GM18870 (cell line): ENCODE results near the gene NT5C1B.

Experiments used
- ATAC-seq: cut with Tn5 transposase; IDR thresholded peaks from one replicate; pipeline ENCODE4 v1.9.1; 2021; ENCODE audit warnings: moderate library complexity; ENCODE audit not compliant: unreplicated experiment

Gene NT5C1B

DNA sequence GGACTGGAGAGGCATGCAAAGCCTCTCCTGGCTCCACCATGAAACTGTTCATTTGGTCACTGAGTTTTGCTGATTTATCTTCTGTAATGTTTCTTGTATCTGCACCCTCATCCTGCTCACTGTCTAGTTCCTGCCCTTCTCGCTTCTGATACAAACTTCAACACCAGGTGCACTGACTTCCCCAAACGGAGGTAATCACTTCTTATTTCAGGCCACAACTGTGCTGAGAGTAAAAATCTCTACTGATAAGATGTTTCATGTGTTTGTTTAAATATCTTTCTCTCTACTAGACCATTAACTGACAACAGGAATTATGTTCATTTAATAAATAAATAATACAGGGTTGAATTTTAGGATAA is 10.9 kb upstream of the NT5C1B start:
- no peak for ATAC-seq

DNA sequence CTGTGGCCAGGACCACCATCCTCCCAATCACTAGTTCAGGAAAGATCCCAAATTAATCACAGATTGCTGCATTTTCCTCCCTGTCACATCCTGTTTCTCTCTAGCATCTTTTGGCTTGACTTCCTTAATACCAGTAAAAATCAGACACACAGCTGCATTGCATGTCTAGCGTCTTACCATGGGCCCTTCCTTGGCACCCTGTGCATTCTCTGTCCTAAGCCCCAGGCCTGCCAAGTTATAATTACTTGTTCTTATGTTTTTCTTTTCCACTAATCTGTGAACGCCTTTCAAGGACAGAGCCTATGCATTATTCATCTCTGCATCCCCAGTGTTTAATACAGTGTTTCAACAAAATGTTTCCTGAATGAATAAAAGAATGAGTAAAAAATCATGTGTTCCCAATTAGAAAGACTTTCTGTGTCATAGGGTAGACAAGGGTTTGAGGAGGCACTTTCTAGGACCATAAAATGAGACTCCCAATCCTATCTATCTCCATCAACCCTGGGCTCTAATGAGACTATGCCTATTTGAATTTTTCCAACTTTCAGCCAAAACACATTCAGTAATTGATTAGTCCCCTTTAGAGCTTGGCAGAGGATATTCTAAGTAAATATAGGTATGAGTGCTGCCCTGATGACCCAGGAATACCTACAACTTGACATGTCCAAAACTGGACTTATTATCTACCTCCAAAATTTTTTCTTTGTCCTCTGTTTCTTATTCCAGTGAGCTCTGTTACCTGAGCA is 10.3 kb upstream of the NT5C1B start:
- no peak for ATAC-seq

DNA sequence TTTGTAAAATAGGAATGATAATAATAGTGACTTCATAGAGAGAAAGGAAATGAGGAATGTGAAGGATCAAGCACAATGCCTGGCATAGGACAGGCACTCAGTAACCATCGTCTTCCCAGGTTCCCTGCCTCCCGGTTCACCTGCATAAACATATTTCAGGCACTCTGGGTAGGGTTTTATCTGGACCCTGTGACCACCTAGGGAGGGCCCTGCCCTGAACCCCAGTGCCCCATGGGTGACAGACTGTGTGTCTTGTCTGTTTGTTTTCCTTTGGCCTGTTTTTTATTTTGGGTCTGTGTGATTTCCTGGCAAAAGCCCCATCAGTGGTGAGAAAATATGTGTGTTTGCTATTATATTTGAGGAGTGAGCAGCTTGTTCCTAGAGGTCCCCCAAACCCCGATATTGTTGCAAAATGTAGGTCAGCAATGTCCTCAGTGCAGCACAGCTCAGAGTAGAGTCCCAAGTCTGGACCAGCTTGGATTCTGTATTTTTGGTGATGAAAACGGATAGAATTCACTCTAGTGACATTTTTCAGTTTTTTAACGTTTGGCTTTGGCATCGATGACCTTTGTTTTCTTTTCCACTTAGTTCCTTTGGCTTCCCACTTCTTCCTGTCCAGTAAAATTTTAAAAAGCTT is 9.6 kb upstream of the NT5C1B start:
- ATAC-seq, result no peak

DNA sequence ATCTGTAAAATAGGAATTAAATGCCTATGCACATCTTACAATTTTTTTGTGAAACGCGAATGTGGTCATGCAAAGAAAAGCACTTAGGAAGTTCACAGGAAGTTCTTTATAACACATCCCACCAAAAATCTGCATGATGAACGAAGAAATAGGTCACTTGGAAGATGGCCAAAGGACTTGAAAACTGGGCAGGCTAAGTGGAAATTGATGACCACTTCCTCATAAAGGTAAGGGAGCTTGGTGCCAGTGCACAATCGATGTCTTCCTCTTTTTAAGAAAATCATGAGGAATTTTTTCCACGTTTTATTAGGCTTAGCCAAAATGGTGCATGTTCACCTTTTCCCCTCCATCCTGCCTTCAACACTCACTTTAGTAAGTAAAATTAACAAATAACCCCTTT is 8.2 kb upstream of the NT5C1B start:
- no peak for ATAC-seq

DNA sequence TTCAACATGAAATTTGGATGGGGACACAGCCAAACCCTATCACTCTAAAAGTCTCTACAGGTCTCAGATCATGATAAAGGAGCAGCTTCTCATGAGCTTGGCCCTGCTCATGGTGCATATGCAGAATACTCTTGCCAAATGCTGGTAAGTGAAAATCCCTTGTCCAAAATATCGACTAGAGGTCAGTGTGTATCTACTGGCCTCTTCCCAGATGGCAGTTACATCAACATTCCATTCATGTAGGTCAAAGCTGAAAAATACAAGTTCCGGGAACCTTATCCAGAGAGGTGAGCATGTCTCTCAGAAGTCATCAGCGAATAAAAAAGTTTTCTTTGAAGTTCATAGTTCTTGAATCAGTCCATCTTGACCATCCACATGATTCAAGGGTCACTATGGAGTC is 7.6 kb upstream of the NT5C1B start:
- no peak for ATAC-seq

DNA sequence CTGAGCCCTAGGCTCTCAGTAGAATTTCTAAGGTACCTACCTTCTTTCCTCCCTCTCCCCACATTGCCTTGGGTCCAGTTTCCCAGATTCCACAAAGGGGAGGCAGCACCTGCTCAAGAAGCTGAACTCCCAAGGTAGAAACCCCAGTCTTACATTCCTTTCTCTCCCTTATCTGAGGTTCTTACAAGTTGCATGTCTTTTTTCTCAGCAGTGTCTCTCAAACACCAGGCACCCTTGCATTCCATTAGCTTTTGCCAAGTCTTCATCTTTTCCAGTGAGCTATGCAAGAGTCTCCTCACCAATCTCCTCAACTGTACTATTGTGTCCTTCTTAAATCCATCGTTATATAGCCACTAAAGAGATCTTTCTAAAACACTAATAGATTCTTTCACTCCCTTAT is 4.1 kb upstream of the NT5C1B start:
- no peak for ATAC-seq

DNA sequence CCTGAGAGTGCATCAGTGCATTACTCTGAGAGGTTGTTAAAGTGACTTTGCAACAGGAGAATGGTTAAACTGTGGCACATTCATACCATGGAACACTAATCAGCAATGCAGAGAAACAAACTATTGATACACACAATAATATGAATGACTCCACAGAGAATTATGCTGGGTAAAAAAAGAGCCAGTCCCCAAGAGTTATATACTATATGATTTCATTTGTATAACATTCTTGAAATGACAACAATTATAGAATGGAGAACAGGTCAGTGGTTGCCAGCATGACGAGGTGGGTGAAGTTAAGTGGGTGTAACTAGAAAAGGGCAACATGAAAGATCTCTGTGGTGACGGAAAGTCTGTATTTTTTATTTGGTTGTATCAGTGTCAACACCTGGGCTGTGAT is 3.0 kb upstream of the NT5C1B start:
- no peak for ATAC-seq

DNA sequence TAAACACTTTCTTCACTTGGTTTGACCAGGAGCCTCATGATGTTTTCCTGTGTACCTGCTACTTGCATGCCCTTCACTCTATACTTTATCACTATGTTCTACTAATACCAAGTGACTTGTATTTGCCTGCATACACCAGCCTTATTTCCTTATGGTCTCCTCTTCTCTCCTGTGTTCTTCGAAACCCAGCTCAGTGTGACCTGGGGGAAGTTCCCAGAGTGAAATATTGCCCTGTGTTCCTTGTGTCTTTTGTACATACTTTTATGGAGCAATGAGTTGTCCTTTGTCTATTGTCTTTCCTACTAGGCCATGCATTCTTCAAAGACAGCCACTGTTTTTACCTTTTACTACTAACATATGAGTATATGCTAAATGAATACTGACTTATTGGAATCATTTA is 567 bp downstream of the NT5C1B start:
- no peak for ATAC-seq

DNA sequence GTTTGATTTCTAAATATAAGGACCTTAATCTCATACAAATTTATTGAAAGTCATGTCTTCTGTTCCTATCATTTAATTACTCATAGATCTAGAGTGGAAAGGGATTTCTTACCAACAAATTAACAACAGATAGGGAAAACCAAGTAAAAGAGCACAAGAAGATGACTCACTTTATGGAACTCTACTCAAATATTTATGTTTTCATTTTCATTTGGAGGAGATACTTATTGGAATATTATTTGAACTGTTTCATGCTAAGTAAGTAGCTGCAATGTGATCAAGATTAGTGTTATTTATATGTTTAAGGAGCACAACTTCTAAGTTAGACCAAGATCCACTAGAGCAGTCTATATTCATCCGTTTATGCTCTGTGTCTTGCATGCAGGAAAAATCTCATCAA is 1.3 kb downstream of the NT5C1B start:
- no peak for ATAC-seq

DNA sequence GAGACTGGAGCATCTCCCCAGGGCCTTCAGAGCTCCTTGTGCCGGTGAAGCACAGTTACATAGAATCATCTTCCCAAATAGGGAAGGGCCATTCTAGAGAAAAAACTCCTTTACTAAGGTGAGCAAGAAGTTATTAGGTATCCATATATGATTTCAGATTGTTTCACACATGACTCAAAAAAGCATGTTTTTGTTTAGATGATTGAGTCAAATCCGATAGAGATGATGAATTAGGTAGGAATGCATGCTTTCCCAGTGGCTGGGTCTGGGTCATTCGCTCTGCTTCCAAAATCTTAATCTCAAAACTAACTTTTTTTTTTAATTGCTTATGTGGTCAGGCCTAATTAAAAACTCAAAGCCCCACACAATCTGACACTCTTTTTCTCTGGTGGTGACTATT is 3.8 kb downstream of the NT5C1B start:
- no peak for ATAC-seq

DNA sequence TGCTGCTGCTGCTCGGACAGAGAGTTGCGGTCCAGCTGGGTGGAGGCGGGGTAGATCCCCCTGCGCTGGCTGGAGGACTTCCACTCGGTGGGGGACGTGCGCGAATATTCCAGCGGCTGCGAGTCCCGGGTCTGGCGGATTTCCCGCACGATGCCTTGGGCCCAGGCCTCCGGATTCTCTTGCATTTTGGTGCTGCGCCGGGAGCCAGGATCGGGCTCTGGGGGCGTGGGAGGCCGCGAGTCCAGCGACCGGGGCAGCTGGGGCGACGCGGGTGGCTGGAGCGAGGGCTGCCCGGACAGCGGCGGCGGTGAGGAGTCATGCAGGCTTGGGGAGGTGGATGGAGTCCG is 4.8 kb downstream of the NT5C1B start:
- no peak for ATAC-seq

DNA sequence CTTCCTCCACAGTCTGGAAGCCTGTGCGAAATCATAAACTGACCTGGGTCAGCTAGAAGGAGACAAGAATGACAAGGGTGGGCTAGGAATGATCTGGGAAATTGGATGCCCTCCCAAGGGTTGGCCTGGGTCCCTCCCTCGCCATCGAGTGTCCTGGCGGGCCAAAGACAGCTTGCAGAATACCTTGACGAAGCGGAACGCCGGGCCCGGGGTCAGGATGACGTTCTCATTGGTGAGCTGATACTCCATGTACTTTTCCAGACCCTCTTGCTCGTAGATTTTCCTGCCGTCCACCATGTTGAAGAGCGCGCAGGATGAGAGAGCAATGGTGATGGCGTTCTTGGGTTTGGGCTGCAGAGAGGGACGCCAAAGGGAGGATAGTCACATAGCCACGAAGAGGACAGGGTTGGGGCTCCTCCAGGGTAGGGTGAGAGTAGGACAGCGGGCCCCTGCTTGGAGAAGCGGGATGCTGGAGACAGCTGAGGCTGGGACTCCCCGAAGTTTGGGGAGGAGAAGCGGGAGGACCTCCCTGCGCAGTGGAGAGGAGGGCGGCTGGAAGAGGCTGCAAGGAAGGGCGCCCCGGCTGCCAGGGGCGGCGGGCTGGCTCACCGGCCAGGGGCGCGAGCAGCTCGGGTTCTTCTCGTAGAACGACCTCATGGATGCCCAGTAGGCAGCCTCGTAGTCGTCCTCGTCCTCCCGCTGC is 5.3 kb downstream of the NT5C1B start:
- no peak for ATAC-seq

DNA sequence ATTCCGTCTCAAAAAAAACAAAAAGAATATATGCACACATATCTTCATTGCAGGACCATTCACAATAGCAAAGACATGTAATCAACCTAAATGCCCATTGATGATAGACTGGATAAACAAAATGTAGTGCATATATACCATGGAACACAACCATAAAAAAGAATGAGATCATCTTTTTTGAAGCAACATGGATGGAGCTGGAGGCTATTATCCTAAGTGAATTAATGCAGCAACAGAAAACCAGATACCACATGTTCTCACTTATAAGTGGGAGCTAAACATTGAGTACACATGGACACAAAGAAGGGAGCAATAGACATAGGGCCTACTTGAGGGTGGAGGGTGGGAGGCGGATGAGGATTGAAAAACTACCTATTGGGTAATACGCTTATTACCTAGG is 8.8 kb downstream of the NT5C1B start:
- ATAC-seq, result no peak

DNA sequence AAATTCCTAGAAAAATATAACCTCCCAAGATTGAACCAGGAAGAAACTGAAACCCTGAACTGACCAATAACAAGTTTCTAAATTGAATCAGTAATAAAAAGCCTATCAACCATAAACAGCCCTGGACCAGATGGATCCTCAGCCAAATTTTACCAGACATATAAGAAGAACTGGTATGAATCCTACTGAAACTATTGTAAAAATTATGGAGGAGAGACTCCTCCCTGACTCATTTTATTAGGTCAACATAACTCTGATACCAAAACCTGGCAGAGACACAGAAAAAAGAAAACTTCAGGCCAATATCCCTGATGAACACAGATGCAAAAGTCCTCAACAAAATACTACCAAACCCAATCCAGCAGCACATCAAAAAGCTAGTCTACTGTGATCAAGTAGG is 11.3 kb downstream of the NT5C1B start:
- no peak for ATAC-seq

DNA sequence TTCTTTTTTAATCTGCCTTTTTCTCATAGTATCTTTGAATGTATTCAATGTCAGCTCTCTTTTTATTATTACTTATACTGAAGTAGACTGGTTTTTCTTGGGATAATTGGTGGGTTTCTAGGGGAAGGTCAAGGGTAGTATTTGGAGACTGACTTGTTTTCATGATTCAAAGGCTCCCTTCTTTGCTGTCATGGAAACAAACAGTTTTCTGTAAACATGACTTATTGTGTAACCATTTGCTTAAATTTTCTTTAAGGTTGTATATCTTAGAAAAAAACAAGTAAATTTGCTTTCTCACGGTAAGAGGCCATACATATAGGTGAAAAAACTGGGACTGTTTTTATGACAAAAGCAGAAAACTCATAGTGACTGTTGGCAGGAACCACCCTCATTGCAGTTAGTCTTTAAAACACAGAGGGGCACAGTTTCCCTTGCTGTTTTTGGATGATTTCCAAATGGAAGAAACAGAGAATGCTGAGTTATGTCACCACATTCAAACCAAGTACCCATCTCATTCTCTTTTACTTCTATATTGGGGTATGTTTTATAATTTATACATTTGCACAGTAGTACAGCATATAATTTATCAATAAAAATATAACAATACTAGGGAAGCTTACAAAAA is 23.1 kb downstream of the NT5C1B start:
- ATAC-seq, result no peak

DNA sequence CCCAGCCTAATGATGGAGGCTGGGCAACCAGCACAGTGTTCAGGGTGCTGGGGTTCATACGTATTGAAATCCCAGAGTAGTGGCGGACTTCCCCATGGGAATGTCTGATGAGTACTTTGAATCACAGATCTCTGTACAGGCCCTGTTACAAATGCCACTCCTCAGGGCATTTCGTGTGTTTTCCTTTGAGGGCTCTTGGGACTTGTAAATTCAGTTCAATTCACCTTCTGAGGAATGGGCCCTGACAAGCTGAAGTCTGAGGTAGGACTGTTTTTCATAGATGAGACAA is 28.6 kb downstream of the NT5C1B start:
- peak; percentile 17 for ATAC-seq

DNA sequence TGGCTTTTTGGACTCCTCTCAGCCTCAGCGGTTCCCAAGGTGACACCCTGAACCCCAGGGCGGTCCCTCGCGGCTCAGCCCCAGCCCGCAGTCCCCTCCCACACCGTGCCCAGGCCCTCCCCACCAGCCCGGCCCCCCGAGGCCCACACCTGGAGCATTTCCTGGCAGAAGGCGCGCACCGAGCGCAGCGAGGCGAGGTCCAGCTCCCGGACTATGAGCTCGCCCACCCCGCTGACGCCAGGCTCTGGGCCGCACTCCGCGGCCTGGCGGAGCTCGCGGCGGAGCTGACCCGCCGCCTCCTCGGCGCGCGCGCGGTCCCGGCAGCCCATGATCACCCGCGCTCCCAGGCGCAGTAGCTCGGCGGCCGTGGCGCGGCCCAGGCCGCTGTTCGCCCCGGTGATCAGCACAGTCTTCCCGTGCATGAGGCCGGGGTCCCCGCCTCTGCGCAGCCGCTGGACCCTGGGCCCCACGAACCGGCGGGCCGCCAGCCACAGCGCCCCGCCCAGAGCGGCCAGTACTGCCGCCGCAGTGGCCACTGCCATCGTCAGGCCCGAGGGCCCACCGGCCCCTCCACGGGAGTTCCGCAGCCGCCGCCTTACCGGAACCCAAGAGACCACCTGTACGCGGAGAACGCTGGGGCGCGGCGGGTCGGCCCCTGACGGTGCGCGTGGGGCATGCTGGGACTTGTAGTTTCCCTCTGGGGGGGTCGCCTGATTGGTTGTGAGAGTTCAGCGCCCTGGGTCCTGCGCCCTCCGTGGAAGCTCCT is 29.2 kb downstream of the NT5C1B start, which contains the start of gene RDH14:
Gene RDH14, minus strand, starts transcription at position 623 of the 766 bp plus-strand sequence. Its CDS starts 81 bp downstream, at position 542.
- ATAC-seq, result peak; percentile 95

DNA sequence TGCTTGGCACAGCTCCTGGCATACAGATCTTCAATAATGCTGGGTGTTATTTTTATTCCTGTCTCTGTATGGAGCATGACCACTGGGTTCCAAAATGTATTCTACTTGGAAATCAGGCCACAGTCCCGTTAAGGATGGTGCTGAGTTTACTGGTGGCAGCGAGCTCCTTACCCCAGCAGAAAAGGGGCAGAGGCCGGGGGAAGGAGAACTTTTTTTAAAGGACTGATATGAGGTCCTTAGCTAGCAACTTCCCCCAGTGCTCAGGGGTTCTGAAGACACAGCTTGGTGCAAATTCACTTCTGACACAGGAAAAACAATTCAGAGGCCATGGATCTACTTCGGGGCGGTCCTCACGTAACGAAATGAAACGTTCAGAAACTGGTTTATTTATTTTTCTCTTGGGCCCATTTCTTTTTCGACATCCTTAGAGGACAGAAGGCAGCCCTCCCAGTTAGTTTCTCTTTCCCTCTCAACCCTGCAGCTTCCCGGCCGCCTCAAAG is 29.8 kb downstream of the NT5C1B start:
- no peak for ATAC-seq

DNA sequence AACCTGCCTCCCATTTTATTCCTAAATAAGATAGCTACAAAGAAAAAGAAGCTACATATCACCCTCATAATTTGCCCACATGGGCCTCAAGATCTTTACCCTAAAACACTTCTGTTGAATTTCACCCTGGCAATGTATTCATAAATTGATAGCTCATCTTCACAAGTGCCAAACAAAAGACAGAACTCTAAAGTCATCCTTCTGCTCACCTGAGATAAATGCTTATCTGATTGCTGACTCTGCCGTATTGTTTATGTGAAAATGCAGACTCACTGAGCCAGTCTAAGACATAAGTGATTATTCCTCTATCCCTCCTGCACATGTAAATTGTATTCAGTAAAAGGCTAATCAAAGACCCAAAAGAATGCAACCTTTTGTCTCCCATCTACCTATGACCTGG is 30.9 kb downstream of the NT5C1B start:
- no peak for ATAC-seq

DNA sequence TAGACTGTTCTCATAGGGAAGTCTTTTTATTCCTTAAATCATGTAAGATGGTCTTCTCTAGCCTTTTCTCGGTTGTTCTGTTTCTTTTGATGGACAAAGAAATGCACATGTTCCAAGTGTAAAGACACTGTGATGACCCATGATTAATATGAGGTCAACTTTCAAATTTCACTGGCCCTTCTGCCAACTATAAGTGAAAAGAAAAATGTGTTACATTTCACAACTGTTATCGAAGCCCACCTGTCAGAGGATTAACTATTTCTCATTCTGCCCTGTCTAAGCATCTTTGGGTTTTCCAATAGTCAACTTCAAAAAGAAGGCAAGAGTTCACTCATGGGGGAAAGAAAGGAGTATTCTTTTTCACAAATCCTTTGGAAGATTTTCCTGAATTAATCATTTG is 32.2 kb downstream of the NT5C1B start:
- no peak for ATAC-seq
